Fibroblast of lung (primary cell): Measurements from ENCODE around the gene UQCC2. TPM values are rescaled to one million over a fixed set of nuclear protein-coding genes. Genes with fewer than 3 reads are reported as not detected.

ENCODE experiments used
- DNase-seq, 2 donors: peaks; one replicate each; pipeline versions ENCODE4 v3.0.0 to v3.0.0-alpha.2; 2010; ENCODE audit warnings: low read depth in 2 of 2
- H2AFZ ChIP-seq: 2 replicates; pipeline ENCODE4 v1.5.1; 2012; ENCODE audit warnings: low read length, control low read depth, inconsistent platforms
- H3K27ac ChIP-seq: 2 replicates; pipeline ENCODE4 v1.5.1; 2011; ENCODE audit warnings: low read length, control low read depth; ENCODE audit not compliant: insufficient read depth
- H3K27me3 ChIP-seq: 2 replicates; pipeline ENCODE4 v1.5.1; 2011; ENCODE audit warnings: mild to moderate bottlenecking, low read length; ENCODE audit not compliant: control insufficient read depth, insufficient read depth
- H3K36me3 ChIP-seq: 2 replicates; pipeline ENCODE4 v1.5.1; 2011; ENCODE audit warnings: low read length; ENCODE audit not compliant: control insufficient read depth, insufficient read depth
- H3K4me1 ChIP-seq: 2 replicates; pipeline ENCODE4 v1.5.1; 2011; ENCODE audit warnings: low read length; ENCODE audit not compliant: control insufficient read depth, insufficient read depth; ENCODE audit errors: extremely low read depth
- H3K4me2 ChIP-seq: 2 replicates; pipeline ENCODE4 v1.5.1; 2011; ENCODE audit warnings: low read length, control low read depth; ENCODE audit not compliant: insufficient read depth; ENCODE audit errors: extremely low read depth
- H3K4me3 ChIP-seq, 4 experiments: fragments of 200-600 bp in 1 of 4; sonication (generic) in 1 of 4; replicated peaks in 1 of 4; 2 replicates each; pipeline ENCODE4 v1.5.1; 2011 to 2016; ENCODE audit warnings: low read length in 4 of 4, low read depth in 3 of 4, mild to moderate bottlenecking in 3 of 4, control low read depth in 2 of 4, inconsistent platforms in 1 of 4, mixed read lengths in 1 of 4; ENCODE audit not compliant: insufficient read depth in 1 of 4; ENCODE audit errors: control extremely low read depth in 1 of 4
- H3K79me2 ChIP-seq: 2 replicates; pipeline ENCODE4 v1.5.1; 2012; ENCODE audit warnings: mild to moderate bottlenecking, low read length, inconsistent platforms; ENCODE audit not compliant: control insufficient read depth, insufficient read depth
- H3K9ac ChIP-seq: 2 replicates; pipeline ENCODE4 v1.5.1; 2011; ENCODE audit warnings: mild to moderate bottlenecking, low read length, control low read depth; ENCODE audit not compliant: insufficient read depth
- H3K9me3 ChIP-seq: 2 replicates; pipeline ENCODE4 v1.5.1; 2012; ENCODE audit warnings: low read depth, low read length; ENCODE audit not compliant: control insufficient read depth, insufficient read depth
- H4K20me1 ChIP-seq: 2 replicates; pipeline ENCODE4 v1.5.1; 2011; ENCODE audit warnings: low read length; ENCODE audit not compliant: control insufficient read depth, insufficient read depth; ENCODE audit errors: extremely low read depth
- CTCF ChIP-seq, 2 donors: IDR thresholded peaks in 1 of 2; conservative IDR thresholded peaks in 1 of 2; 1 replicate in 1 of 2; 2 replicates in 1 of 2; pipeline ENCODE4 v1.5.1; 2011 to 2012; ENCODE audit warnings: low read length in 2 of 2, control low read depth in 1 of 2, inconsistent platforms in 1 of 2, low read depth in 1 of 2, mild to moderate bottlenecking in 1 of 2
- EZH2 ChIP-seq: IDR thresholded peaks from 2 replicates; pipeline ENCODE4 v1.5.1; 2012; ENCODE audit warnings: low read length, control low read depth, mild to moderate bottlenecking; ENCODE audit errors: missing control alignments
- polyA plus RNA-seq, 2 donors: library from polyadenylated mRNA; depleted of rRNA in 1 of 2; stranded (reverse) in 1 of 2; unstranded in 1 of 2; fragments of >200 nt; gene quantifications; 2 replicates each; pipeline ENCODE4 v1.2.1, GENCODE V29; 2011 to 2012; ENCODE audit warnings: missing spikeins in 1 of 2
- total RNA-seq: library from RNA; depleted of rRNA; stranded (reverse); fragments of >200 nt; gene quantifications from 2 replicates; pipeline ENCODE4 v1.2.1, GENCODE V29; 2014

The UQCC2 gene
- total and polyA plus RNA-seq, 2 donors (not counting 1 experiment from before 2014, with no cell fraction given), result 33.8 to 36.5 TPM

GRCh38 chr6:33755070-33755869, 43.8 kb upstream of the UQCC2 start:
- TF ChIP-seq EZH2, result no peak
- no peak for TF ChIP-seq CTCF (conservative IDR thresholded peaks at IDR 0.05 in 1 of 2, IDR thresholded peaks at IDR 0.05 in 1 of 2; ENCODE audit: low read depth in 1 of 2, low read length in 2 of 2)
- Histone ChIP-seq H4K20me1 (no peaks in the 10 kb centered on the region), H3K4me1 (peaks cover 14% of the 10 kb centered on the region), H3K9me3 (no peaks in the 10 kb centered on the region), H3K27me3 (no peaks in the 10 kb centered on the region), H3K4me2 (no peak overlapping the region), H3K9ac (no peak overlapping the region), H3K4me3 (no peak overlapping the region), H2AFZ (no peak overlapping the region), H3K36me3 (no peaks in the 10 kb centered on the region), H3K79me2 (no peaks in the 10 kb centered on the region), H3K27ac (no peak overlapping the region)
- DNase-seq, result no peak

DNA sequence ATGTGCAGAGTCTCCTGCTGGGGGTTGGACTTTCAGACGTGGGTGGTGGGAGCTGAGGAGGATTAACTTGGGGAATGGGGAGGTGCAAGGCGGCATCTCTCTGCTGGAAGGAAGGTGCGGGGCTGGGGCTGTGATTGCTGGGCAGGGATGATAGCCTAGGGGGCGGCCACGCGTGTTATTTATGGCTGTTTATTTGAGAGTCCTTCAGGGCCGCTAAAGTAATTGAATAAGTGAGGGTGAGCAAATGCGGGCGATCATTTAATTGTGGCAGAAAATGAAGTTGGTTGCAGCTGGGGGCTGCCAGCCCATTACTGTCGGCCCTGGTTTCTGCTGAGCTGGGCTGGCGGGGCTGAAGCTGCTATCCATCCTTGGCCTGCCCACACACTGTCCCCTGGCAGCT, 42.7 kb upstream of the UQCC2 start:
- Histone ChIP-seq H2AFZ (no peak overlapping the region), H3K4me3 (no peak overlapping the region), H4K20me1 (no peaks in the 10 kb centered on the region), H3K36me3 (no peaks in the 10 kb centered on the region), H3K9me3 (no peaks in the 10 kb centered on the region), H3K79me2 (no peaks in the 10 kb centered on the region), H3K4me2 (no peak overlapping the region), H3K9ac (no peak overlapping the region), H3K4me1 (peaks cover 14% of the 10 kb centered on the region), H3K27me3 (no peaks in the 10 kb centered on the region), H3K27ac (no peak overlapping the region)
- no peak for DNase-seq
- TF ChIP-seq EZH2, result no peak
- no peak for TF ChIP-seq CTCF (conservative IDR thresholded peaks at IDR 0.05 in 1 of 2, IDR thresholded peaks at IDR 0.05 in 1 of 2; ENCODE audit: low read depth in 1 of 2, low read length in 2 of 2)

DNA sequence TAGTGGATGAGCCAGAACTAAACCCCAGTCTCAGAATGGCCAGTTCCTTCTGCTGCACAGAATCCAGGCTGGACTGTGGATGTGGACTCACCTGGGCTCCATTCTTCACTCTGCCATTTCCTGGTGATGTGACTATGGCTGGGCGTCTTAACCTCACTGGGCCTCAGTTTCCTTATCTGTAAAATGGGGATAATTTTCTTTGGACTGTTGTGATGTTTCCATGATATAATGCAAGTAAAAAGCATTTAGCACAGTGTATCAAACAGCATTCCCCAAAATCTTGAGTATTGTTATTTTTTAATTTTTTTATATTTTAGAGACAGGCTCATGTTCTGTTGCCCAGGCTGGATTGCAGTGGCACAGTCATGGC, 41.1 kb upstream of the UQCC2 start:
- H3K79me2 ChIP-seq, result no peaks in the 10 kb centered on the region
- H3K9ac ChIP-seq, result no peak overlapping the region
- no peaks in the 10 kb centered on the region for H3K36me3 ChIP-seq
- H4K20me1 ChIP-seq, result no peaks in the 10 kb centered on the region
- no peak overlapping the region for H3K4me2 ChIP-seq
- no peak overlapping the region for H2AFZ ChIP-seq
- no peaks in the 10 kb centered on the region for H3K27me3 ChIP-seq
- DNase-seq, result no peak
- H3K27ac ChIP-seq, result no peak overlapping the region
- no peaks in the 10 kb centered on the region for H3K9me3 ChIP-seq
- H3K4me1 ChIP-seq, result peaks cover 14% of the 10 kb centered on the region
- no peak for TF ChIP-seq CTCF (conservative IDR thresholded peaks at IDR 0.05 in 1 of 2, IDR thresholded peaks at IDR 0.05 in 1 of 2; ENCODE audit: low read depth in 1 of 2, low read length in 2 of 2)
- TF ChIP-seq EZH2, result no peak
- no peak overlapping the region for H3K4me3 ChIP-seq
